NCI-H1436 (cell line): ENCODE measurements around the gene GRID1.
A peak's percentile ranks its signal among the peaks of the same experiment; 100 is the strongest.

Source experiments
- DNase-seq: peaks from one replicate; lab custom pipeline; 2025; lab: John Stamatoyannopoulos, UW

GRID1 gene

DNA sequence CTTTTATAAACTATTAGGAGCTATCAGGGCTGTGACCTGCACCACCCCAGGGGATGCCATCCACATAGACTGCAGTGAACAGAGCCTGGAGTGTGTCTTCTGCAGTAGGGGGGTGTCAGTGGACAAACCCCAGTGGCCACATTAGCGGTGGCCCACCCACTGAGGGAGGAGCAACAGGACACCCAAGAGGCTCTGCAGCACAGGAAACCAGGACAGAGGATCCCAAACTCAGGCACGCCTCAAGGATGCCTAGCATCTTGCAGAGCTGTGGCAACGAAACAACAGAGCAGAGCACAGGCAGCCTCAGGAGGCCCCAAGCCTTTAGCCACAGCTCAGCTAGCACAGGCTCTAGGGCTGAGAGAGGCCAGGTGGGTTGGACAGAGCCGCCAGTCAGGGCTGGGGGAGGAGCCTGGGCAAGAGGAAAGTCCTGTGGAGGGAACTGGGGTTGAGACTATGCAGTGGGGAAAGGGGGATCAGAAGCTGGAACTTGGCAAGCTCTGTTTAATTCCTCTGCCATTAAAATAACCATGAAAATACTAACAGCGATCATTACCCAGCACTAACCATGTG is 53.8 kb downstream of the GRID1 start:
- no peak for DNase-seq

DNA sequence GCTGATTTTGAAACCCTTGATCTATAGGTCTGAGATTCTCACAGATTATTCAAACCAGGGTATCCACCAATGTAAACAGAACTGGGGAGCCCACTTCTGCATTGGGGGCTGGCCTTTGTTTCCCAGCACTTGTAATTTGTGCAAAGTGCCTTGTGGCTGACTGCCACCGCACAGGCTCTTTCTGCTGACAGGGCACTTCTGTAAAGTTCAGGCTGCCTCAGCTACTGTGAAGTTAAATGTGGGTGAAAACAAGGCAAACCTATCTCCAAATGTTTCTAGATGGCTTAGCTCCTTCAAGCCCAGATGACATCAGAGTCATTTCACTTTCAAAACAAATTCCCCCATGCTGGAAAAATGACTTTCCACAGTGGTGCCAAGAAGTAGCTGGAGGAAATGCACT is 54.7 kb downstream of the GRID1 start:
- no peak for DNase-seq

DNA sequence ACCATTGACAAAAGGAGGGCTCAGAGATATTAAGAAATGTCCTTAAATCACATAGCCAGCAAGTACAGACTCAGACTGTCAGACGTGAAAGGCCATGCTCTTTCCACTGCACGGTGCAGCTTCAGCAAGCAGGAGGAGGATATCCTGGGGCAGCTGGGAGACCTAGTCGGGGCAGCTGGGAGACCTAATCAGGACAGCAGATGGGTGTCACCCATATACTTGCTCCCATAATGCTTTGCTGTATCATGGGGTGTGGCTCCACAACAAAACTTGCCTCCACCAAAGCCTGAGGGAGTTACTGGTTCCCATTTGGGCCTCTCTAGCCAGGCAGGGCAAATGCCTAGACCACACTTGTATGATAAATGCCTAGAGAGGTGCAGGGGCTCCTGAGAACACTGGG is 55.4 kb downstream of the GRID1 start:
- DNase-seq = no peak

DNA sequence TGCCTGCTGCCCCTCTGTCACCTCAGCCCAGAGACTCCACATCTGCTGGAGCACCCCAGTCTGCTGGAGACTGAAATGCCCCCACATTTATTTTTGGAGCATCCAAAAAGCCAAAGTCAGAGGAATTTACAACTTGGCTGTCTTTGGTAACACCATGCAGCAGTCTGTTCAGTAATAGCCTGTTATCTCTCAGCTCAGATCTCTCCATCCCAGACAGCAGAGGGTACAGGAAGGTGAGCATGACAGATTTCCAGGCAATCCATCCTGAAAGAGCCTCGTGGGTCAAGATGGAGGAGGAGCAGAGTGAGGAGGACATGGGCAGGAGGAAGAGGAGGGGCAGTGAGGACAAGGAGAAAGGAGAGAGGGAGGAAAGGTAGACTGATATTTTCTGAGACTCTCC is 55.9 kb downstream of the GRID1 start:
- no peak for DNase-seq

DNA sequence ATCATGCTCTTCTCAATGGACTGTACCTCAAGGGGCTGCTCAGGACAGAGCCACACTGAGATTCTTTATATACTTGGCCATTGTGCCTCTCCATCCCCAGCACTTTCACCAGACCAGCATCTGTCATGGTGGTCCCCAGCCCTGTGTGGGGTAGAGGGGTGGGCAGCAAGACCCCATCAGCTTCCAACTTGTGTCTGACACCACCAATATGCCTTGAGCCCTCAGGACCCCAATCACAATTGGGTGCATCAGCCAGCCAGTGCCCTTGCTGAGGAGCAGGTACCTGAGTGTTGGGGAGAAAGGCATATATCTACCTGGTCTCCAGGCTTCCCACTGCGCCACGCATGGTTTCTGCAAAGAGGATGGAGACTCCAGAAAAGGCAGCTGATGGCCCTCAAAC is 56.3 kb downstream of the GRID1 start:
- DNase-seq = no peak

DNA sequence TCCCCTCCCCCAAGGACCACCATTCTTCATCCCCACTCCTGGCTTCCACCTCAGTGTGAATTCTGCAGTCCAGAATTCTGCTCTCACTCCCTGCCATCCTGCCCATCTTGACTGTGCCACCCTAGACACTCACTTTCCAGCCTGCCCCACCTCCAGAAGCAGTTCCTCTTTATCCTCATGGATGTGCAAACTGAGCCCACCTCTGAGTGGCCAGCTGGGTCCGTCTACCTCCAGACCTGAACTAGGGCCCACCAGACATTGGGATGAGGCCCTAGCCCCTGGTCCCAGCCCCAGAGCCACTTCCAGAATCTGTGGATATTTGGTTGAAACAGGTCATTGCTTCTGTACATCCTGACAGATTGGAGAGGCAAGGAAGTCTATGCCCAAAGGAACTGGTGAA is 58.5 kb downstream of the GRID1 start:
- DNase-seq = no peak

DNA sequence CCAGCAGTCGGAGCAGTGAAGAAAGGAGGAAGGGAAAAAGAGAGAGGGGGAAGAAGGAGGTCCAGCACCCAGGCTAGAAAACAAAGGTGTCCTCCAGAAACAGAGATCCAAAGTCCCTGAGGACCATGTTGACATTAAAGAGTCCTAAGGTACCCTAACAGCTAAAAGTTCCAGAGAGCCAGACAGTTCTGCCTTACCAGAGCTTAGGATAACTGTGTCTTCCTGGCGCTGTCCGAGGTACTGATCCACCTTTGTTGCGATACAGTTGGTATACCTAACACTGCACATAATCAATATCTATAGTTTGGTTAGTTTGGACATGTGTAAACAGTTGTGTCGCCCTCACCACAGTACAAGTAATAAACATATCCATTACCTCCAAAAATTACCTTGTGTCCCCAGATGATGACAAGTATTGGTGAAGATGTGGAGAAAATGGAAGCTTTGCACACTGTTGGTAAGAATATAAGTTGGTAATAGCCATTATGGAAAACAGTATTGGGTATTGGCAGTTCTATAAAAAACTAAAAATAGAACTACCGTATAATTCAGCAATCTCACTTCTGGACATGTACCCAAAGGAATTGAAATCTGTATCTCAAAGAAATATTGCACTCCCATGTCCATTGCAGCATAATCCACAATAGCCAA is 59.8 kb downstream of the GRID1 start:
- DNase-seq = no peak

DNA sequence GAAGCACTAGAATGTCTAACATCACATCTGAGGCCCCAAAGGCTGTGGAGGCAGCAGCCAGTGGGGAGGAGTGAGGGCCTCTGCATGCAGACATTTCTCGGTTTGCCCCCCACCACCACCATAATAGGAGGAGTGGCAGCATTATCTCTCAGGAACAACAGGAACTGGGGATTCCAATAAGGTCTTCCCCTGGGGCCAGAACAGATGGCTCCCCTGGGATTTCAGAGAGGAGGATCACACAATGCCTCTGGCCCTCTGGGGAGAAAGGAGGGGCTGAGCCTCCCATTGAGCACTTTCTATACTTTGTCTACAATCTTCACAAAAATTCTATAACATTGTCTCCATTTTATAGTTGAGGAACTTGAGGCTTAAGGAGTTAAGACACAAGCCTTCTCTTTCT is 61.1 kb downstream of the GRID1 start:
- DNase-seq = no peak

DNA sequence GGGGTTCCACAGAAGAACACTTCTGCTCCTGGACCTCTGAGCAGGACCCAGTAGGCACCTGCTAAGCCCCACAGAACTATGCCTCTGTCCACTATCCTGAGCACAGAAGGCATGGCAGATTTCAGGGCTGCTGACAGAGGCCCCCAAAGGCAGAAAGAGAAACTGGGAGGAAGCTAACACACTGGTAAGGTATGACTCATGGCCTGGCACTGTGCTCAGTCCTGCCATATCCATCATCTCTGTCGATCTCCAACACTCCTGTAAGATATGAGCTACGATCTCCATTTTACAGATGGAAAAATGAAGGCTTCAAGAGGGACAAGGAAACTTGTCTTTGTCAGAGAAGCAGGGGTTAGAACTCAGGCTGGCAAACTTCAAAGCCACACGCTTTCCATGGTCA is 62.2 kb downstream of the GRID1 start:
- no peak for DNase-seq

DNA sequence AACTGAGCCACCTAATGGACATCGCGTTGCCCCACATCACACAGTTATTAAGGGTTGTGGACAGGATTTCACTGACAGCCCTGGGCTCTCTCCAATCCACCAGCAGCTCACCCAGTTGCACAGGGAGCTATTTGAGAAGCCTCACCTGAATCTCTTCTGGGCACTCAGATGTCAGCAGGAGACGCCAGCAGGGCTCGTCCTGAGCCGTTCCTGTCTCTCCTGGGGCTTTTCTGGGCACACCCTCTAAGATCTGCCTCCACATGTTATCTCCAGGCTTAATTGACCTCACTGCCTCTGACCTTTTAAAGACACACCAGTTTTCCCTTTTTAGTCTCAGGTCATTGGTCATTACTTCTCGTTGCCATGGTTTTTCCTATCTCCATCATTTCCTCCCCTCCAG is 63.0 kb downstream of the GRID1 start:
- no peak for DNase-seq

DNA sequence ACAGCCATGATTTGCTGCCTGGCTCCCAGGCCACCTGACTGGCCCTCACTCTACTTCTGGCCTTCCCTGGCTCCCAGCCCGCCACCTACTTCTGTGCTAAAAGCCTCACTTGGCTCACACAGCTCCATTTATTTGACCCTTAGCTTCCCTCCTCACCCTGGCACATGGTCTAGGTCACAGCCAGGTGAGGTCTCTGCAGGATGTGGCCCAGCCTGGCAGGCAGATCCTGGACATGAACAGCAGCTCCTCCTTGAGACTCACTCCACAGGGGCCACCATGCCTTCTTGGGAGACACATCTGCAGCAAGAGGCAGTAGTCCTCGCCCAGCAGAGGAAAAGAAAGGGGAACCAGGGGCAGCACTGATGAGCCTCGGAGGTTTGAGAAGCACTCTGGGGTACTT is 64.6 kb downstream of the GRID1 start:
- DNase-seq = no peak

DNA sequence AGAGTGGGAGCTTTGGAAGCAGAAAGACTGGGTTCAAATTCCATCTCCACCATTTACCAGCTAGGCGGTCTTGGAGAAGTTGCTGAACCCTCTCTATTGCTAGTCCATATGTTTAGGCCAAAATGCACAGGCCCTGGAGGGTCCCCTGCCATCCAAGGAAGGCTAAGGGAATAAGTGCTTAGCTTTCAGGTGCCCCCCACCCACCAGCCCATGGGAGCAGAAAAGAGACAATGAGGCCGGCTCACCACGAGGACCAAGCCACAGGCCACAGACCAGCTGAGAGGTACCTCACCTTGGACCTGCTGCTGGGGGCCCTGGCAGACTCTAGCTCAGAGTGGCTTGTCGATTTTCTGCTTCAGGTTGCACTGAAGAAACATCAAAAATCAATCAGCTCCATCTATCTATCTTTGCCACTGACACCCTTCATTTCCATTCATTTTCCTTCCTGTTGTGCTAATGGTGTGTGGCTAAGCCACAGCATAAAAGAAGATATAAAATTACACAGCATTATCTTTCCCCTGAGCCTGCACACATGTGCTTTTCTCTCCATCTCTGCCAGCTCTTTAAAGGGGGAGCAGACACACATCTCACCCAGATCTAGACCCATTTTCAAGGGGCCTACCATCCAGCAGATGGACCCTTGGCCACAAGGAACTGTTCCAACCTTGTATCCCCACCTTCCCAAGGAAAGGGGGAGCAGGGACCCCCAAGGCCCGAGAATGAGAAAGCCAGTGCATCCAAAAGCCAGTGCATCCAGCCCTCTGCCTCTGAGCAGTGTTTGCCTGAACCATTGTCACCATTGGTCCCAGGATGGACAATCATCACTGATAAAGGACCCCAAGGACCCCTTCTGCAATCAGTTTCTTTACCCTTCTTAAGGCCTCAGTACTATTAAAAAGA is 65.4 kb downstream of the GRID1 start:
- DNase-seq = peak; percentile 26

DNA sequence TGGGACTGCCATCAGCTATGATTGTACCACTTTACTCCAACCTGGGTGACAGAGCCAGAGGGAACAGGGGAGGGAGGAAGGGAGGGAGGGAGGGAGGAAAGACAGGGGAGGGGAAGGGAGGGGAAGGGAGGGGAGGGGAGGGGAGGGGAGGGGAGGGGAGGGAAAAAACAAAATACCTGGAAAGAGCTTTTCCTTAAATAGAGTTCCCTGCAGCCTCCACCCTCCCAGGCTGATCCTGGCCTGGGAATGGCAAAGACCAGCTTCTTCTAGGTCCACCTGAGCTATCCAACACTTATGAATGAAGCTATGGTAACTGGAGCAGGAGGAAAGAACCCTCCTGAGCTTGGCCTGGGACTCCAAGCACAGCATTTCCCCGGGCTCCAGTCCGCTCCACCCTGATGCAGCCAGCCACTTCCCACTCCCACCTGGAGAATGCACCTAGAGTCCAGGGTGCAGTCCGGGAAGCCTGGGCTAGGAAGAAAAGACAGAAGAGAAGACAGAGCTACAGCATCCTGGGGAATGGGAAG is 66.1 kb downstream of the GRID1 start:
- DNase-seq = no peak

DNA sequence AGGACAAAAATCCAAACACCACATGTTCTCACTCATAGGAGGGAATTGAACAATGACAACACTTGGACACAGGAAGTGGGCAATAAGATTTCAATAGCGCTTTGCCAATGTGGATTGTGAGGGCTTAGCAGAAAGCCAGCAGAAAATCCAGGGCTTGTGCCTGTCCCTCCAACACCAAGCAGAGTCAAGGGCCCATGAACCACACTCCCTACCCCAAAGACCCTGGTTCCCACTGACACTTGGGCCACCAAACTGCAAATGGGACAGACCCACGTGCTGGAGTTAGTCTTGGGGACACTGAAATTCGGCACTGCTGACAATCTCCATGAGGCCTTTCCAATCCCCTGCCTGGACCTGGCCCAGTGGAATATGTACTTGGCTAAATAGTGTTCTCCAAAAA is 67.0 kb downstream of the GRID1 start:
- DNase-seq = no peak

DNA sequence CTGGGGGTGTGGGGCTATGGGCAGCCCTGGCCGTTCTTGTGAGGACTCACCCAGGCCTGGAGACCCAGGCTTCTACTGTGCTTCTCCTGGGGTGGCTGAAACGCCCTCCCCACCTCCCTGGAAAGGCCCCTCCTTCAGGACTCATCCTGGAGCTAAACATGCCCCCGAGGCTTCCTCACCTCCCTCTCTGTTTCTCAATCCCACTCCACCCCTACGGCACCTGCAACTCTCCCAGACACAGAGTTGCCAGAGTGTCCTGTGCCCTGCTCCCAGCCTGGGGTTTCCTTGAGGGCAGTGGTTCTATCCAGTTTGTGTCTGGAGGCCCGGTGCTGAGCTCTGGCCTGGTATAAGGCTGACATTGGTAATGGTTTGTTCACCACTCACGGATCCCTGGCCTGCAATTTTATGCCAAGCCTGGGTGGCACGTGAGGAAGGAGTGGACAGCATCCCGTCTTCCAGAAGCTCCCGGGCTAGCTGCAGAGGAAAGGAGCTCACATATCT is 68.0 kb downstream of the GRID1 start:
- DNase-seq = no peak

DNA sequence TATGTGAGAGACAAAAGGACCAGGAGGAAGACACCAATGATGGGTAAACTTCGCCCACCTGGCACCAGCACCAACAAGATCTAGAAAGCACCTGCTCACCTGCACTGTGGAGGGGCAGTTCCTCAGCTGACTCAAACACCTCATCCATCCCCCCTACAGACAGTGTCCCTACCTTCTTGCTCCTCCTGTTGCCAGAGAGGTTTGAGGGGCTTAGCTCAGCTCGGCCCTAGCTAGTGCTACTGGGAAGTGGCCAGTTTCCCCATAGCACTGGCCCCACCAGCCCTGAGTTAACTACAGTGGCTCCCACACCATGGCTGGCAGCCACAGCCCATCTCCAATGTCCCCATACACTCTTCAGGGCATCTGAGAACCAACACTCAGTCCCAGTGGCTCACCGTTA is 70.8 kb downstream of the GRID1 start:
- no peak for DNase-seq

DNA sequence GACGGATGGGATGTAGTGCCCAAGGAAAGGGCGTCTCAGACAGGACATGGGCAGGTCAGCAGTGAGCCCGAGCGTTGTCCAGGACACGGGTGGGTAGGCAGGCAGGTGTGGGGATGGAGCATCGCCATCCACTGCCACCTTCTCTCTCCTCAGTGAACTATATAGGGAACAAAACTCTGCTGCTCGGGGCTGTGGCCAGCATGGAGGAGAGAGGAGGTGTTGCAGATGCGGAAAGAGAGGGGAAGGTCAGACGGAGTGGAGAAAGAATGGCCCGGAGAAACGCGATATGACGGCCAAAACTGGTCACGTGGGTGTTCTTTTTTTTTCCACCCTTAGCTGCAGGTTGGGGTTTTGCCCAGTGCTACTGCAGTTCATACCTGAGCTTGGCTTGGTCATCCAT is 71.2 kb downstream of the GRID1 start:
- no peak for DNase-seq

DNA sequence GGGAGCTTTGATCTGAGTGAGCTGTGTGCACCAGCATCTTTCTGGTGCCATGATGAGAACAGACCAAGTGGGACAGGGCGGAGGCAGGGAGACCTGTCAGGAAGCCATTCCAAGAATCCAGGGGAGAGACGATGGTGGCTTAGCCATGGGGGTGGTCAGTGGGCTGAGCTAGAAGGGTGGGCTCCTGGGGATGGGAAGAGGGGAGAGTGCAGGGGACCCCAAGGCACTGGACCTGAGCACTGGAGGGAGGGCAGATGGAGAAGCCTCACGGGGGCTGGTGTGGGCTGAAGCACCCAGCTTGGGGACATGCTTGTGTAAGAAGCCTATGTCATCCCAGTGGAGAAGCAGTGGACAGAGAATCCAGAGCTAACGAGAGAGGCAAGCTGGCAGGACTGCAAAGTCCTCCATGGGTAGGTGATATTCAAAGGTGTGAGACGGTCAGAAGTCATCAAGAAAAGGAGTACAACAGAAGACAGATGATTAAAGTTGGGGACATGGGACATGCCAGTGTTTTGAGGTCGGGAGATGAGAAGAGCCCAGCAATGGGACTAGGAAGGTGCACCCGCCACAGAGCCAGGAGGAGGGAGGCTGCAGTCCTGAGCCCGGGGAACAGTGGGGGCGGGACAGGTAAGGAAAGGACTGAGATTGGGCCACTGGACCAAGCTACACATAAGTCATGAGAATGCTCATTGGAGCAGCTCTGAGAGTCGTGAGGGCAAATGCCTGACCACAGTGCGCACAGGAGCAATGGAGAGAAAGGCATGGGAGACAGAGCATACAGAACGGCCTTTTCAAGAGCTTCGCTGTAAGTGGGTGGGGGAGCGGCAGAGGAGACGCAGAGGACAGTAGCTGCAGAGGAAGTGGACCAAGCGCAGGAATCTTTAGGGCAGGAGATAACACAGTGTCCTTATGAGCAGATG is 72.0 kb downstream of the GRID1 start:
- DNase-seq = no peak

DNA sequence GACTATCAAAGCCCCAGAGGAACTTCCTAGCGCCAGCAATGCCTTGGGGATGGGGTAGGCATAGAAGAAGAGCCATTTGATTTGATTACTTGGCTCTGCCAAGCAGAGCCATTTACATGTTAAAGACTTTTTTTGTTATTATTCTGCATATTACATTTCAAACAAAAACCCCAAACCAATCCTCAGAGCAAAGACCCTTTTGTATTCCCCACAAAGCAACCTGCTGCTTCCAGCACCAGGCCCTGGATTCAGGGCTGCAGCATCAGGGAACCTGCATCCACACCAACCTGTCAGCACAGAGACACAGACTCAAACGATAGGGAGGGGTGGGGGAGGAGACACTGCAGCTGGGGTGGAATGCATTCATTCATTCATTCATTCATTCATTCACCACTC is 73.2 kb downstream of the GRID1 start:
- DNase-seq = no peak

DNA sequence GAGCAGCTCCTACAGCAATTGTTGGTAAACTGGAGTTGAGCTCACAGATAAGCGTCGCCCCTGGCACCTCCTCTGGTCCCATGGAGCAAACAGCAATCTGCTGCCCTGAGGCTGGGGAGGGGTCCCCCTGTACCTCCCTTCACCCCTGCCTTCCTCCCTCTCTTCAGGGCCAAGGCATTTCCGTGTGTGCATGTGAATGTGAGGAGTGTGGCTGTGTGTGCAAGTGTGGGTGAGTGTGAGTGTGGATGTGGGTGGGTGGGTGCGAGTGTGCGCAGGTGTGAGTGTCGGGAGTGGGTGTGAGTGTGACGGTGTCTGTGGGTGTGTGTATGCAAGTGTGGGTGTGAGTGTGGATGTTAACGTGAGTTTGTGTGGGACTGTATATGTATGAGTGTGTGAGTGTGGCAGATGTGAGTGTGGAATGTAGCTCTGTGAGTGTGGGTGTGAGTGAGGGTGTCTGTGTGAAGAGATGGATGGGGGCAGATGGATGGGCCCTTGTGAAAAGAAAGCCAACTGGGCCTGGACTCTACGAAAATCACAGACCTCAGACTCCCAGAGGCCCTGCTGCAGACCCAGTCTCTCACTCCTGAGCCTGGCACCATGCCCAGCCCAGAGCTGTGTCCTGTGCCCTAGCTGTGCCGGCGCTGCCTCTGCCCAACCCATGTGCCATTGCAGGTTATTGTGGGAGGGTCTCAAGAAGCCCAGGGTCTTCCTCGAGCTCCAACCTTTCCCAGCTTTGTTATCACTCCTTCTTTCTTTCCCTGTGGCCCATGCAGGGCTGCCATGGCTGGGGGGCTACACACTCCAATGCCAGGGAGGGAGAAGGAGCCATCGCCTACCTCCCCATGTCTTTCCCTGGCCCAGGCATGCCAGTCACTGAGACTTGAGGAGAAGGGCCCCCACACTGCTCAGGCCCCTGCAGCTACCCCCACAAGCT is 73.9 kb downstream of the GRID1 start:
- DNase-seq = peak; percentile 75
